Lung (tissue), 12 donors: ENCODE data around the gene SLC35E2B. TPM values are rescaled to one million over a fixed set of nuclear protein-coding genes. Genes with fewer than 3 reads are reported as not detected.

Source experiments
- ATAC-seq: fragments of 200-7000 bp; cut with Tn5 transposase; one replicate; pipeline ENCODE4 v1.9.1; 2020; ENCODE audit warnings: moderate number of reproducible peaks; ENCODE audit not compliant: insufficient read depth, low FRiP score
- DNase-seq, 3 donors: peaks; one replicate each; pipeline ENCODE4 v3.0.0-alpha.2; 2013 to 2017
- H3K27ac ChIP-seq, 2 donors: one replicate each; pipeline ENCODE4 v1.5.1; 2013; ENCODE audit warnings: mild to moderate bottlenecking in 2 of 2, moderate library complexity in 2 of 2, control low read depth in 1 of 2, inconsistent platforms in 1 of 2, low read depth in 1 of 2, low read length in 1 of 2
- H3K27me3 ChIP-seq, 3 donors: one replicate each; pipeline ENCODE4 v1.5.1; 2013; ENCODE audit warnings: low read length in 2 of 3; ENCODE audit not compliant: control insufficient read depth in 3 of 3, insufficient read depth in 3 of 3
- H3K36me3 ChIP-seq, 4 donors: one replicate each; pipeline ENCODE4 v1.5.1; 2013; ENCODE audit warnings: low read length in 4 of 4, mild to moderate bottlenecking in 1 of 4, moderate library complexity in 1 of 4; ENCODE audit not compliant: control insufficient read depth in 4 of 4, insufficient read depth in 4 of 4
- H3K4me1 ChIP-seq, 5 donors: one replicate each; pipeline ENCODE4 v1.5.1; 2013; ENCODE audit warnings: low read length in 5 of 5, mild to moderate bottlenecking in 2 of 5, moderate library complexity in 1 of 5; ENCODE audit not compliant: control insufficient read depth in 5 of 5, insufficient read depth in 5 of 5
- H3K4me3 ChIP-seq: one replicate; pipeline ENCODE4 v1.5.1; 2013; ENCODE audit warnings: mild to moderate bottlenecking, control low read depth, moderate library complexity
- H3K9ac ChIP-seq, 2 donors: one replicate each; pipeline ENCODE4 v1.5.1; 2013; ENCODE audit warnings: low read length in 2 of 2, control low read depth in 1 of 2; ENCODE audit not compliant: insufficient read depth in 1 of 2
- H3K9me3 ChIP-seq, 4 donors: one replicate each; pipeline ENCODE4 v1.5.1; 2013; ENCODE audit warnings: low read length in 3 of 4, mild to moderate bottlenecking in 1 of 4, moderate library complexity in 1 of 4; ENCODE audit not compliant: control insufficient read depth in 4 of 4, insufficient read depth in 3 of 4
- WGBS, 2 donors: extraction: QIAGEN DNeasy Blood & Tissue Kit; methylation state at CpG; one replicate each; pipeline ENCODE4 v1.1.7; 2013; 5-methylcytosine and 5-hydroxymethylcytosine counted together
- polyA plus RNA-seq, 2 donors: library from polyadenylated mRNA; stranded (reverse); fragments of 200-250 nt; gene quantifications; one replicate each; pipeline ENCODE4 v1.2.1, GENCODE V29; 2013
- total RNA-seq, 2 donors: library from RNA; depleted of rRNA in 1 of 2; stranded (reverse); fragments of >200 nt in 1 of 2; gene quantifications; one replicate each; pipeline ENCODE4 v1.2.1, GENCODE V29; 2014 to 2021
- TF ChIP-seq, protein P1 (sequence below): IDR thresholded peaks from 2 replicates; pipeline ENCODE4 v1.5.1; 2012; ENCODE audit warnings: mild to moderate bottlenecking; ENCODE audit errors: control extremely low read depth, extremely low read depth
- donor health status: control.
- donor health status: control.
- donor health status: Bipolar disorder and iron deficiency.
- donor health status: healthy.
- donor health status: DM: yes; HTN: yes; CAD: no.

The SLC35E2B gene
- total and polyA plus RNA-seq, 4 donors, result 19.1 to 45.9 (median 30.9) TPM

DNA sequence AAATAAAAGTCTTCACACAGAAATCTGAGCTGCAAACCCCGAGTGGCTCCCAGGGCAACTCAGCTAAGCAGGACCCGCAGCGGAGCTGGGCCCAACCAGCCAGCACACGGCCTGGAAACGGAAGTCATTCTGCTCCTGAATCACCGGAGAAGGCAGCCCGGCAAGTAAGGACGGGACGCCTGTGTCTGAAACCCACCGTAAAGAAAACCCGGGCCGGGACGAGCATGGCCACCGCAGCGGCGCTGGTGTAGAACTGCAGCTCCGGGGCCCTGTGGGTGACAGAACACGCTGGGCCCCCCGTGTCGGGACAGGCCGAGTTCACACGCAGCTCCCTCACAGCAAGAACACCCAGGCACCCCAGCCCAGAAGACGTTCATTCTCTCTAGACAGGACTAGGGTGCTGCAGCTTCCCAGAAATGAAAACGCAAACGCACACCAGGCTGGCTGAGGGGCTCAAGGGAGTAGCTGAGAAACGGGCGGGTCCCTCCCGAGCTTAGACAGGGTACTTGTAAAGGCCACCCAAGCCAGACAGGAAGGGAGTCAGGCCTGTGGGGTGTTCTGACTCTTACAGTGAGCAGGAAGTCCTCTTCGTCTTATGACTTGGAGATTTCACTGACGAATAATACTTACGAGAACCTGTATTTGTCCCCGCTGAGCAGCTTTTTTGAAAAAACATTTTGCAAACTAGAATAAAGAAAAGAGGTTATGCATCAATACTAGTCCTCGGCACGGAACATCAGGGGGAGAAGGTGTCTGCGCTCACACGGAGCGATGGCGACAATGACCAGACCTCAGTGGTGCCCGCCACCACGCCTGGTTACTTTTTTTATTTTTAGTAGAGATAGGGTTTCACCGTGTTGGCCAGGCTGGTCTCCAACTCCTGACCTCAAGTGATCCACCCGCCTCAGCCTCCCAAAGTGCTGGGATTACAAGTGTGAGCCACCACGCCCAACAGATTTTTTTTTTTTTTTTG is 22.8 kb downstream of the SLC35E2B start:
- Histone ChIP-seq H3K36me3 (peaks cover 3 to 42% (median 19%) of the 10 kb centered on the region in 4 donors), H3K9ac (no peak overlapping the region), H3K27me3 (no peaks in the 10 kb centered on the region), H3K4me3 (no peak overlapping the region), H3K9me3 (no peaks in the 10 kb centered on the region), H3K4me1 (no peaks in the 10 kb centered on the region), H3K27ac (peak overlapping the region in 1 of 2 donors; percentile 66)
- no peak for ATAC-seq
- 94 to 95% methylated on average over 43 of the region's 43 CpGs for WGBS, 2 donors
- TF ChIP-seq, protein P1, sequence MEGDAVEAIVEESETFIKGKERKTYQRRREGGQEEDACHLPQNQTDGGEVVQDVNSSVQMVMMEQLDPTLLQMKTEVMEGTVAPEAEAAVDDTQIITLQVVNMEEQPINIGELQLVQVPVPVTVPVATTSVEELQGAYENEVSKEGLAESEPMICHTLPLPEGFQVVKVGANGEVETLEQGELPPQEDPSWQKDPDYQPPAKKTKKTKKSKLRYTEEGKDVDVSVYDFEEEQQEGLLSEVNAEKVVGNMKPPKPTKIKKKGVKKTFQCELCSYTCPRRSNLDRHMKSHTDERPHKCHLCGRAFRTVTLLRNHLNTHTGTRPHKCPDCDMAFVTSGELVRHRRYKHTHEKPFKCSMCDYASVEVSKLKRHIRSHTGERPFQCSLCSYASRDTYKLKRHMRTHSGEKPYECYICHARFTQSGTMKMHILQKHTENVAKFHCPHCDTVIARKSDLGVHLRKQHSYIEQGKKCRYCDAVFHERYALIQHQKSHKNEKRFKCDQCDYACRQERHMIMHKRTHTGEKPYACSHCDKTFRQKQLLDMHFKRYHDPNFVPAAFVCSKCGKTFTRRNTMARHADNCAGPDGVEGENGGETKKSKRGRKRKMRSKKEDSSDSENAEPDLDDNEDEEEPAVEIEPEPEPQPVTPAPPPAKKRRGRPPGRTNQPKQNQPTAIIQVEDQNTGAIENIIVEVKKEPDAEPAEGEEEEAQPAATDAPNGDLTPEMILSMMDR, result no peak
- DNase-seq, result no peak

DNA sequence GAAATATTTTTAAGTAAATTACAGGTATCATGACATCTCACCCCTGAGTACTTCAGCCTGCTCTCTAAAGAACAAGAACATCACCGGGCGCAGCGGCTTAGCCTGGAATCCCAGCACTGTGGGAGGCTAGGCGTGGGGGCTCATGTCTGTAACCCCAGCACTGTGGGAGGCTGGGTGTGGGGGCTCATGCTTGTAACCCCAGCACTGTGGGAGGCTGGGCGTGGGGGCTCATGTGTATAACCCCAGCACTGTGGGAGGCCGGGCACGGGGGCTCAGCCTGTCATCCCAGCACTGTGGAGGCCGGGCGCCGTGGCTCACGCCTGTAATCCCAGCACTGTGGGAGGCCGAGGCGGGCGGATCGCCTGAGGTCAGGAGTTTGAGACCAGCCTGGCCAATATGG is 26.1 kb downstream of the SLC35E2B start:
- WGBS, 2 donors, result 97% methylated on average over 15 of the region's 15 CpGs
- Histone ChIP-seq H3K36me3 (peaks cover 3 to 33% (median 17%) of the 10 kb centered on the region in 4 donors), H3K4me3 (no peak overlapping the region), H3K9ac (no peak overlapping the region), H3K27ac (no peak overlapping the region), H3K9me3 (no peaks in the 10 kb centered on the region), H3K4me1 (no peaks in the 10 kb centered on the region), H3K27me3 (no peaks in the 10 kb centered on the region)
- ATAC-seq (no peak), DNase-seq (no peak)
- TF ChIP-seq, protein P1, result no peak

DNA sequence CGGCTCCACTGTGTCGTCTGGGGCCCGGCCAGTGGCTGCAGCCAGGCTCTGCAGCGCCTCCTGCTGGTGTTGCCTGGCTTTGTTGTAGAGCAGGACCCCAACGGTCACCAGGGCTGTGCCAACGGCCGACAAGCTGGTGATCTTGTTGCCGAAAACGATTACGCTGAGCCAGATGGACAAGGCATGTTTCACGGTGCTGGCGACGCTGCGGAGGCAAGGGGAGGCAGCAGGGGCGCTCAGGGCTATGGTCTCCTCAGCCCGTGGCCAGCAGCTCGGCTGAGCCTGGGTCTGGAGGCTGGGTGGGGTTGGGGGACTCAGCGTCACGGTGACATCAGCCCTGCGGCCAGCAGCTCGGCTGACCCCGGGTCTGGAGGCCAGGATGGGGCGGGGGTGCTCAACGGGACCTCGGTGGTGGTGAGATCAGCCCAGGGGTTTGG is 26.8 kb downstream of the SLC35E2B start:
- H3K9ac ChIP-seq, result no peak overlapping the region
- H3K36me3 ChIP-seq, result peaks cover 3 to 27% (median 11%) of the 10 kb centered on the region in 4 donors
- no peaks in the 10 kb centered on the region for H3K9me3 ChIP-seq
- TF ChIP-seq, protein P1, result no peak
- DNase-seq, result peak in 1 of 3 donors; percentile 29
- ATAC-seq, result peak; percentile 37
- 84 to 90% methylated on average over 25 of the region's 25 CpGs for WGBS, 2 donors
- H3K4me1 ChIP-seq, result no peaks in the 10 kb centered on the region
- H3K27ac ChIP-seq, result no peak overlapping the region
- no peak overlapping the region for H3K4me3 ChIP-seq
- no peaks in the 10 kb centered on the region for H3K27me3 ChIP-seq
